Stimulated activated CD4-positive, alpha-beta T cell treated with anti-CD3 and anti-CD28 coated beads, Interleukin-1b, Interleukin-23, amount 100 ng/mL, for 4 hours (primary cell): ENCODE data around the gene PSMD1.

ENCODE experiments used
- DNase-seq, 2 donors: peaks; one replicate each; pipeline ENCODE4 v3.0.0-alpha.2; 2020; ENCODE audit warnings: low read depth in 2 of 2

The PSMD1 gene

GRCh38 chr2:231207734-231208133 lies 151.1 kb downstream of the PSMD1 start:
- DNase-seq: no peak

GRCh38 chr2:231210782-231211181 lies 154.1 kb downstream of the PSMD1 start:
- no peak for DNase-seq

- DNase-seq: no peak
Observed at GRCh38 chr2:231211486-231211885, 154.8 kb downstream of the PSMD1 start.

- DNase-seq: no peak
Observed at GRCh38 chr2:231212329-231212845, 155.7 kb downstream of the PSMD1 start.

GRCh38 chr2:231213931-231214642 lies 157.4 kb downstream of the PSMD1 start:
- DNase-seq: no peak

GRCh38 chr2:231218366-231218765 lies 161.7 kb downstream of the PSMD1 start:
- DNase-seq: no peak

- no peak for DNase-seq
Observed at GRCh38 chr2:231219289-231219688, 162.6 kb downstream of the PSMD1 start.

- DNase-seq: no peak
Observed at GRCh38 chr2:231221761-231222160, 165.1 kb downstream of the PSMD1 start.
